ENCODE measurements around the gene GPR35. TPM values are rescaled to one million over a fixed set of nuclear protein-coding genes. Genes with fewer than 3 reads are reported as not detected.

Gene GPR35
- total RNA-seq, 1 experiment from 2014 or later, result 0.22 TPM

DNA sequence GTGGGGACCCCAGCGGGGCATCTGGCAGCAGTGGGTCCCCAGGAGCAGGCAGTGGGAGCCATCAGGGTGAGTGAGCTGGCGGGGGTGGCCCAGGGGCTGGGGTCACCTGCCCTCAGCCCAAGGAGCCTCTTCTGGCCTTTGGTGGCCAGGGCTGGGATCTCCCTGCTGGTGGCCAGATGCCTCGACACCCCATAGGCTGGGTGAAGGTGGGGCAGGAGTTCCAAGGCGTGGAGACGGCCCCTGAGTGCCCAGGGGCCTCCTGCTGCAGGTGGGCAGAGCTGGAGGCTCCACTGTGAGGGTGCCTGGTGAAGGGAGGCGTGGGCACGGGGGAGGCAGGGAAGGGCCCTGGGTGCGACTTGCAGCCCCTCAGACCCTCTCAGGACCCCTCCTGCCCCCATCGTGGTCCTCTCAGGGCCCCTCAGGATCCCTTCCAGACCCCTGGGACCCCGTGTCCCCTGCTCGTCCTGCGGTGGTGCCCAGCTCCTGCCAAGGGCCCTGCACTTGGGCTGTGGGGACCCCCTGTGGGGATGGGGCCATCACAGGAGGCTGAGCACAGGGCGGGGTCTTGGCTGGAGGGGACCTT lies 5.0 kb upstream of the GPR35 start (continued):
- TF ChIP-seq ARID4B (CRISPR knock-in tag; IDR thresholded peaks at IDR 0.05; ENCODE audit: borderline replicate concordance) (no peak), FOXP1 (CRISPR knock-in tag; IDR thresholded peaks at IDR 0.05; ENCODE audit: borderline replicate concordance) (no peak), ZNF121 (CRISPR knock-in tag; IDR thresholded peaks at IDR 0.05) (no peak), ZNF317 (CRISPR knock-in tag; IDR thresholded peaks at IDR 0.05; ENCODE audit: borderline replicate concordance, low read depth) (no peak)
- TF ChIP-seq, protein P1, sequence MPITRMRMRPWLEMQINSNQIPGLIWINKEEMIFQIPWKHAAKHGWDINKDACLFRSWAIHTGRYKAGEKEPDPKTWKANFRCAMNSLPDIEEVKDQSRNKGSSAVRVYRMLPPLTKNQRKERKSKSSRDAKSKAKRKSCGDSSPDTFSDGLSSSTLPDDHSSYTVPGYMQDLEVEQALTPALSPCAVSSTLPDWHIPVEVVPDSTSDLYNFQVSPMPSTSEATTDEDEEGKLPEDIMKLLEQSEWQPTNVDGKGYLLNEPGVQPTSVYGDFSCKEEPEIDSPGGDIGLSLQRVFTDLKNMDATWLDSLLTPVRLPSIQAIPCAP (CRISPR knock-in tag; IDR thresholded peaks at IDR 0.05), result no peak
- TF ChIP-seq, protein P2, sequence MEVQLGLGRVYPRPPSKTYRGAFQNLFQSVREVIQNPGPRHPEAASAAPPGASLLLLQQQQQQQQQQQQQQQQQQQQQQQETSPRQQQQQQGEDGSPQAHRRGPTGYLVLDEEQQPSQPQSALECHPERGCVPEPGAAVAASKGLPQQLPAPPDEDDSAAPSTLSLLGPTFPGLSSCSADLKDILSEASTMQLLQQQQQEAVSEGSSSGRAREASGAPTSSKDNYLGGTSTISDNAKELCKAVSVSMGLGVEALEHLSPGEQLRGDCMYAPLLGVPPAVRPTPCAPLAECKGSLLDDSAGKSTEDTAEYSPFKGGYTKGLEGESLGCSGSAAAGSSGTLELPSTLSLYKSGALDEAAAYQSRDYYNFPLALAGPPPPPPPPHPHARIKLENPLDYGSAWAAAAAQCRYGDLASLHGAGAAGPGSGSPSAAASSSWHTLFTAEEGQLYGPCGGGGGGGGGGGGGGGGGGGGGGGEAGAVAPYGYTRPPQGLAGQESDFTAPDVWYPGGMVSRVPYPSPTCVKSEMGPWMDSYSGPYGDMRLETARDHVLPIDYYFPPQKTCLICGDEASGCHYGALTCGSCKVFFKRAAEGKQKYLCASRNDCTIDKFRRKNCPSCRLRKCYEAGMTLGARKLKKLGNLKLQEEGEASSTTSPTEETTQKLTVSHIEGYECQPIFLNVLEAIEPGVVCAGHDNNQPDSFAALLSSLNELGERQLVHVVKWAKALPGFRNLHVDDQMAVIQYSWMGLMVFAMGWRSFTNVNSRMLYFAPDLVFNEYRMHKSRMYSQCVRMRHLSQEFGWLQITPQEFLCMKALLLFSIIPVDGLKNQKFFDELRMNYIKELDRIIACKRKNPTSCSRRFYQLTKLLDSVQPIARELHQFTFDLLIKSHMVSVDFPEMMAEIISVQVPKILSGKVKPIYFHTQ (CRISPR knock-in tag; IDR thresholded peaks at IDR 0.05), result no peak

DNA sequence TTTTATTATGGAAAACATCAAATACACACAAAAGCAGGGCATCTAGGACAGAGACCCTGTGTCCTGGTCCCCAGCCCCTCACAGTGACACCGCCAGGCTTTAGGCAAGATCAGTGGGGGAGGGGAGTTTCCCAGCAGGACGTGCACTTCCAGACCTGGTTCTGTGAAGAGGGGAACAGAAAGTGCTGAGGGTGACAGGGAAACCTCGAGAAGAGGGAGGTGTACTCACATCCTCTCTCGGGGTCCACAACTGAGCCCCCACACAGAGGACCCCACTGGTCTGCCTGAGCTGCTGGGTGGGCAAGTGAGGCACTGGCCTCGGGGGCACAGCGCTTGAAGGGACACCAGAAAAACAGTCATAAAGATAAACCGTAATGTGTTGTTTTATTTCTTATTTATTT lies 4.4 kb upstream of the GPR35 start:
- POLR2A ChIA-PET, result no interaction called here
- no peak overlapping the region for H3K27ac Mint-ChIP-seq
- ATAC-seq (no peak), DNase-seq (ENCODE audit: low spot score) (no peak)
- H3K9me3 Mint-ChIP-seq, result peaks cover 19% of the 10 kb centered on the region
- H3K36me3 Mint-ChIP-seq, result peaks cover 19% of the 10 kb centered on the region
- no peaks in the 10 kb centered on the region for H3K4me1 Mint-ChIP-seq
- TF ChIP-seq FOXK1 (CRISPR knock-in tag; IDR thresholded peaks at IDR 0.05) (no peak), JUN (CRISPR knock-in tag; IDR thresholded peaks at IDR 0.05) (no peak), ZNF219 (CRISPR knock-in tag; IDR thresholded peaks at IDR 0.05; ENCODE audit: borderline replicate concordance) (no peak), MYBL2 (CRISPR knock-in tag; IDR thresholded peaks at IDR 0.05) (no peak)
- H3K27me3 Mint-ChIP-seq (ENCODE audit: low read depth), result no peaks in the 10 kb centered on the region
- H3K4me3 Mint-ChIP-seq, result no peak overlapping the region
- CTCF ChIA-PET, result interaction anchor here (1.2 kb wide), 1 partner anchor 41 kb away, joined by 4 read pairs; no protein-coding TSS in a partner anchor

- Mint-ChIP-seq H3K36me3 (peaks cover 16% of the 10 kb centered on the region), H3K27ac (no peak overlapping the region), H3K4me3 (no peak overlapping the region), H3K9me3 (peaks cover 19% of the 10 kb centered on the region), H3K4me1 (no peaks in the 10 kb centered on the region), H3K27me3 (ENCODE audit: low read depth) (no peaks in the 10 kb centered on the region)
- ATAC-seq (no peak), DNase-seq (ENCODE audit: low spot score) (no peak)
- ChIA-PET CTCF (interaction anchor here (0.8 to 1.3 kb wide), 6 partner anchors 9 to 456 kb away, joined by 3 to 9 read pairs (median 4); no protein-coding TSS in a partner anchor), POLR2A (interaction anchor here (0.9 kb wide), 1 partner anchor 36 kb away, joined by 3 read pairs; the partner anchor contains the start of gene CAPN10)
- TF ChIP-seq, protein P3, sequence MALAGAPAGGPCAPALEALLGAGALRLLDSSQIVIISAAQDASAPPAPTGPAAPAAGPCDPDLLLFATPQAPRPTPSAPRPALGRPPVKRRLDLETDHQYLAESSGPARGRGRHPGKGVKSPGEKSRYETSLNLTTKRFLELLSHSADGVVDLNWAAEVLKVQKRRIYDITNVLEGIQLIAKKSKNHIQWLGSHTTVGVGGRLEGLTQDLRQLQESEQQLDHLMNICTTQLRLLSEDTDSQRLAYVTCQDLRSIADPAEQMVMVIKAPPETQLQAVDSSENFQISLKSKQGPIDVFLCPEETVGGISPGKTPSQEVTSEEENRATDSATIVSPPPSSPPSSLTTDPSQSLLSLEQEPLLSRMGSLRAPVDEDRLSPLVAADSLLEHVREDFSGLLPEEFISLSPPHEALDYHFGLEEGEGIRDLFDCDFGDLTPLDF (CRISPR knock-in tag; IDR thresholded peaks at IDR 0.05), result no peak
- TF ChIP-seq ZNF232 (CRISPR knock-in tag; IDR thresholded peaks at IDR 0.05), result no peak
- no peak for TF ChIP-seq ARID4B (CRISPR knock-in tag; IDR thresholded peaks at IDR 0.05; ENCODE audit: borderline replicate concordance)
- TF ChIP-seq ZNF121 (CRISPR knock-in tag; IDR thresholded peaks at IDR 0.05), result 0 out of 2 replicates have a peak, but pooled peaks have one; percentile 6
- TF ChIP-seq NFYB (CRISPR knock-in tag; conservative IDR thresholded peaks at IDR 0.05; ENCODE audit: low read depth), result no peak
These were observed 3.2 kb upstream of the GPR35 start for GRCh38 chr2:240622060-240622411.
